ENCODE data around the gene NR1D2. TPM values are rescaled to one million over a fixed set of nuclear protein-coding genes. Genes with fewer than 3 reads are reported as not detected.
A peak's percentile ranks its signal among the peaks of the same experiment; 100 is the strongest.

Gene NR1D2
- total and polyA plus RNA-seq, 2 donors, result 8.2 to 12.7 TPM

- H3K27ac ChIP-seq (ENCODE audit: low read depth in 1 of 2, low read length in 1 of 2), result peak overlapping the region in 1 of 2 donors; percentile 6
- H3K4me3 ChIP-seq (ENCODE audit: low read length in 2 of 2), result no peak overlapping the region
- DNase-seq (ENCODE audit: low read depth in 6 of 9, low spot score in 9 of 9), result peak in 1 of 9 donors; percentile 28
- H3K36me3 ChIP-seq (ENCODE audit: control insufficient read depth in 2 of 2, insufficient read depth in 2 of 2, low read length in 1 of 2), result no peaks in the 10 kb centered on the region
- H3K9me3 ChIP-seq (ENCODE audit: control insufficient read depth in 2 of 2, insufficient read depth in 1 of 2, low read length in 1 of 2), result no peaks in the 10 kb centered on the region
- H3K27me3 ChIP-seq (ENCODE audit: control insufficient read depth in 2 of 2, insufficient read depth in 1 of 2, low read length in 1 of 2), result peaks cover 0 to 4% of the 10 kb centered on the region in 2 donors
- peaks cover 7 to 8% of the 10 kb centered on the region in 2 donors for H3K4me1 ChIP-seq (ENCODE audit: control insufficient read depth in 2 of 2, insufficient read depth in 2 of 2, low read length in 2 of 2)
Measured at GRCh38 chr3:23949784-23950183, 4.7 kb downstream of the NR1D2 start.

- no peaks in the 10 kb centered on the region for H3K36me3 ChIP-seq (ENCODE audit: control insufficient read depth in 2 of 2, insufficient read depth in 2 of 2, low read length in 1 of 2)
- peak in 2 of 9 donors; percentile 5 to 13 for DNase-seq (ENCODE audit: low read depth in 6 of 9, low spot score in 9 of 9)
- peaks cover 0 to 2% of the 10 kb centered on the region in 2 donors for H3K27me3 ChIP-seq (ENCODE audit: control insufficient read depth in 2 of 2, insufficient read depth in 1 of 2, low read length in 1 of 2)
- peak overlapping the region in 1 of 2 donors; percentile 6 for H3K27ac ChIP-seq (ENCODE audit: low read depth in 1 of 2, low read length in 1 of 2)
- peaks cover 6 to 8% of the 10 kb centered on the region in 2 donors for H3K4me1 ChIP-seq (ENCODE audit: control insufficient read depth in 2 of 2, insufficient read depth in 2 of 2, low read length in 2 of 2)
- no peaks in the 10 kb centered on the region for H3K9me3 ChIP-seq (ENCODE audit: control insufficient read depth in 2 of 2, insufficient read depth in 1 of 2, low read length in 1 of 2)
- no peak overlapping the region for H3K4me3 ChIP-seq (ENCODE audit: low read length in 2 of 2)
Measured at GRCh38 chr3:23950293-23950692, 5.2 kb downstream of the NR1D2 start.

DNA sequence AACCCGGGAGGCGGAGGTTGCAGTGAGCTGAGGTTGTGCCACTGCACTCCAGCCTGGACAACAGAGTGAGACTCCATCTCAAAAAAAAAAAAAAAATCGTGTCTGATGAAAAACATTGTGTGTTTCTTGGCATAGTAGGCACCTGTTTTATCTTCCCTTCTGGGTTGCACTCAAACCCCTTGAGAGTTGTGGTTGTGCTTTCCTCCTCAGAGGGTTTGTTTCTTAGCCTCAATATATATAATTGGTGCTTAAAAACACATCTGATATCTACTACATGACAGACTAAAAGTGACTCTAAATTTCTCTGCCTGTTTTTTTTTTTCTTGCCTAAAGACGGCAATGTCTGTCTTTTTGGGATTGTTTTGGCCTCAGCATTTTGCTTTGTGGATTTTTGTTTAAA is 7.6 kb downstream of the NR1D2 start:
- Histone ChIP-seq H3K36me3 (ENCODE audit: control insufficient read depth in 2 of 2, insufficient read depth in 2 of 2, low read length in 1 of 2) (no peaks in the 10 kb centered on the region), H3K9me3 (ENCODE audit: control insufficient read depth in 2 of 2, insufficient read depth in 1 of 2, low read length in 1 of 2) (no peaks in the 10 kb centered on the region), H3K27me3 (ENCODE audit: control insufficient read depth in 2 of 2, insufficient read depth in 1 of 2, low read length in 1 of 2) (no peaks in the 10 kb centered on the region), H3K4me3 (ENCODE audit: low read length in 2 of 2) (no peak overlapping the region), H3K27ac (ENCODE audit: low read depth in 1 of 2, low read length in 1 of 2) (no peak overlapping the region), H3K4me1 (ENCODE audit: control insufficient read depth in 2 of 2, insufficient read depth in 2 of 2, low read length in 2 of 2) (peaks cover 0 to 3% of the 10 kb centered on the region in 2 donors)
- 76% methylated on average over 4 of the region's 4 CpGs for WGBS
- peak in 1 of 9 donors; percentile 16 for DNase-seq (ENCODE audit: low read depth in 6 of 9, low spot score in 9 of 9)

DNA sequence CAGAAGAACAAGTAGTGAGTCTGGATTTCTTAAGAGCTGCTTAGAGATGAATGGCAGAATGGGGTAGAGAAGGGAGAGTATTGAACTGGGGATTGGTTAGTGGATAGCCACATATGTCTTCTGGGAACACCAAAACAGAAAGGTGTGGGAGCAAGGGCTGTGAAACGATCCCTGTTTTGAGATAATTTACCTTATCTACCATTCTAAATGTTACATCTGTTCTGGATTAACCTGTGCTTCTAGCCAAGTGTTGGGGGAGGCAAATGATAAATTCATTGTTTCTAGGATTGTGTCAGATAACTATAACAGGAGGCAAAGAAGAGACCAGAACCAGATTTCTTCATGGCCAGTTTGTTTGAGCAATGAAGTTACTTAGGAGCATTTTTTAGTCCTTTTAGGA is 8.4 kb downstream of the NR1D2 start:
- 93% methylated on average over 1 of the region's 1 CpG for WGBS
- peaks cover 0 to 3% of the 10 kb centered on the region in 2 donors for H3K4me1 ChIP-seq (ENCODE audit: control insufficient read depth in 2 of 2, insufficient read depth in 2 of 2, low read length in 2 of 2)
- no peaks in the 10 kb centered on the region for H3K27me3 ChIP-seq (ENCODE audit: control insufficient read depth in 2 of 2, insufficient read depth in 1 of 2, low read length in 1 of 2)
- DNase-seq (ENCODE audit: low read depth in 6 of 9, low spot score in 9 of 9), result no peak
- H3K27ac ChIP-seq (ENCODE audit: low read depth in 1 of 2, low read length in 1 of 2), result no peak overlapping the region
- H3K36me3 ChIP-seq (ENCODE audit: control insufficient read depth in 2 of 2, insufficient read depth in 2 of 2, low read length in 1 of 2), result no peaks in the 10 kb centered on the region
- H3K4me3 ChIP-seq (ENCODE audit: low read length in 2 of 2), result no peak overlapping the region
- H3K9me3 ChIP-seq (ENCODE audit: control insufficient read depth in 2 of 2, insufficient read depth in 1 of 2, low read length in 1 of 2), result no peaks in the 10 kb centered on the region

DNA sequence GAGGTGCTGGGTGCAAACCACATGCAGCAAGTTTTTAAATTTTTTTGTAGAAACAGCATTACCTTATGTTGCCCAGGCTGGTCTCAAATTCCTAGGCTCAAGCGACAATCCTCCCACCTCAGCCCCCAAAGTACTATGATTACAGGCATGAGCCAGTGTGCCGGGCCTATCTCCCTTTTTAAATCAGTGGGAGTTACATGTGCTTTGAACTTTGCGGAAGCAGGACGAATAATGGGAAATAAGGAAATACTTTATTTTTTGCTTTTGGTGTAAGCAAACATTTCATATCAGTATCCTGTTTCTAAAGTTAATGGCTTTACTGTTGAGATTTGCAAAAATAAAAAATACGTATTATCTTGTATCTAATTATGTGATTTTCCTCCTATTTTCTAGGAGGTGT is 9.1 kb downstream of the NR1D2 start:
- WGBS, result 97% methylated on average over 5 of the region's 5 CpGs
- no peak overlapping the region for H3K4me3 ChIP-seq (ENCODE audit: low read length in 2 of 2)
- no peak for DNase-seq (ENCODE audit: low read depth in 6 of 9, low spot score in 9 of 9)
- H3K27me3 ChIP-seq (ENCODE audit: control insufficient read depth in 2 of 2, insufficient read depth in 1 of 2, low read length in 1 of 2), result no peaks in the 10 kb centered on the region
- no peak overlapping the region for H3K27ac ChIP-seq (ENCODE audit: low read depth in 1 of 2, low read length in 1 of 2)
- no peaks in the 10 kb centered on the region for H3K36me3 ChIP-seq (ENCODE audit: control insufficient read depth in 2 of 2, insufficient read depth in 2 of 2, low read length in 1 of 2)
- H3K4me1 ChIP-seq (ENCODE audit: control insufficient read depth in 2 of 2, insufficient read depth in 2 of 2, low read length in 2 of 2), result peaks cover 0 to 3% of the 10 kb centered on the region in 2 donors
- H3K9me3 ChIP-seq (ENCODE audit: control insufficient read depth in 2 of 2, insufficient read depth in 1 of 2, low read length in 1 of 2), result no peaks in the 10 kb centered on the region

DNA sequence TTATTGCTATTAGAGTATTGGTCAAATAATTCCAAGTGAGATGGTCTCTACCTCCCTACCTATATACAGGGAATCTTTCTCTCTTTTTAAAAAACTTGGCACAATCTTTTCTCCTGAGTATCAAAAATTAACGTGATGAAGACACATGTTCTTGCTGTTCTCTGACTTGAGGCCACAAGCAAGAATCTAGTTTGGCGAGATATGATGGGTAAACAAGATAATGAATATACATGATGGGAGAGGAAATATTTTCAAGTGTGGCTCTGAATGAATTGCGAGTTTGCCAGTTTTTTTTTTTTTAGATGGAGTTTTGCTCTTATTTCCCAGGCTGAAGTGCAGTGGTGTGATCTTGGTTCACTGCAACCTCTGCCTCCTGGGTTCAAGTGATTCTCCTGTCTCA is 11.6 kb downstream of the NR1D2 start:
- H3K27ac ChIP-seq (ENCODE audit: low read depth in 1 of 2, low read length in 1 of 2), result no peak overlapping the region
- no peaks in the 10 kb centered on the region for H3K4me1 ChIP-seq (ENCODE audit: control insufficient read depth in 2 of 2, insufficient read depth in 2 of 2, low read length in 2 of 2)
- no peaks in the 10 kb centered on the region for H3K36me3 ChIP-seq (ENCODE audit: control insufficient read depth in 2 of 2, insufficient read depth in 2 of 2, low read length in 1 of 2)
- DNase-seq (ENCODE audit: low read depth in 6 of 9, low spot score in 9 of 9), result no peak
- WGBS, result over 99% methylated on average over 3 of the region's 3 CpGs
- H3K27me3 ChIP-seq (ENCODE audit: control insufficient read depth in 2 of 2, insufficient read depth in 1 of 2, low read length in 1 of 2), result no peaks in the 10 kb centered on the region
- H3K9me3 ChIP-seq (ENCODE audit: control insufficient read depth in 2 of 2, insufficient read depth in 1 of 2, low read length in 1 of 2), result no peaks in the 10 kb centered on the region
- H3K4me3 ChIP-seq (ENCODE audit: low read length in 2 of 2), result no peak overlapping the region

GRCh38 chr3:23959135-23959900 is 14.2 kb downstream of the NR1D2 start:
- no peaks in the 10 kb centered on the region for H3K4me1 ChIP-seq (ENCODE audit: control insufficient read depth in 2 of 2, insufficient read depth in 2 of 2, low read length in 2 of 2)
- WGBS, result 95% methylated on average over 7 of the region's 7 CpGs
- H3K27me3 ChIP-seq (ENCODE audit: control insufficient read depth in 2 of 2, insufficient read depth in 1 of 2, low read length in 1 of 2), result no peaks in the 10 kb centered on the region
- no peak overlapping the region for H3K27ac ChIP-seq (ENCODE audit: low read depth in 1 of 2, low read length in 1 of 2)
- no peak overlapping the region for H3K4me3 ChIP-seq (ENCODE audit: low read length in 2 of 2)
- DNase-seq (ENCODE audit: low read depth in 6 of 9, low spot score in 9 of 9), result no peak
- no peaks in the 10 kb centered on the region for H3K9me3 ChIP-seq (ENCODE audit: control insufficient read depth in 2 of 2, insufficient read depth in 1 of 2, low read length in 1 of 2)
- H3K36me3 ChIP-seq (ENCODE audit: control insufficient read depth in 2 of 2, insufficient read depth in 2 of 2, low read length in 1 of 2), result peaks cover 0 to 10% of the 10 kb centered on the region in 2 donors

DNA sequence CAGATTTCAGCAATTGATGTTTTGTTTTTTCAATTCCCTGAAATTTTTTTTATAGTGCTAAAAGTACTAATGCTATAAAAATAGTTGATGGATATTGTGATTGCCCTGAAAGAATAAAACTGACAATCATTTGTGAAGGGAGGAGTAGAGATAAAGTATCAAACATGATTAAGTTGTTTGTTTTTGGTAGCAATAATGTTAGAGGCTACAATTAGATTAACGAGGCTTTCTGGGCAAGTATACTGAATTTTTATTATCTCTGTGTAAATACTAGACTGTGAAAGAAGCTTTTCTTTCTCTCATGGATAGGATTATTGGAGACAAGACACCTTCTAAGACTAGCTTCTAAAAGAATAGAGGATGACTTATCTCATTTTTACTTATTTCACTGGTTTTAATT is 15.6 kb downstream of the NR1D2 start:
- 96% methylated on average over 1 of the region's 1 CpG for WGBS
- Histone ChIP-seq H3K27me3 (ENCODE audit: control insufficient read depth in 2 of 2, insufficient read depth in 1 of 2, low read length in 1 of 2) (no peaks in the 10 kb centered on the region), H3K4me1 (ENCODE audit: control insufficient read depth in 2 of 2, insufficient read depth in 2 of 2, low read length in 2 of 2) (no peaks in the 10 kb centered on the region), H3K4me3 (ENCODE audit: low read length in 2 of 2) (no peak overlapping the region), H3K9me3 (ENCODE audit: control insufficient read depth in 2 of 2, insufficient read depth in 1 of 2, low read length in 1 of 2) (no peaks in the 10 kb centered on the region), H3K36me3 (ENCODE audit: control insufficient read depth in 2 of 2, insufficient read depth in 2 of 2, low read length in 1 of 2) (peaks cover under 1 to 10% of the 10 kb centered on the region in 2 donors), H3K27ac (ENCODE audit: low read depth in 1 of 2, low read length in 1 of 2) (no peak overlapping the region)
- DNase-seq (ENCODE audit: low read depth in 6 of 9, low spot score in 9 of 9), result no peak

GRCh38 chr3:23961066-23961465 is 16.0 kb downstream of the NR1D2 start:
- Histone ChIP-seq H3K4me3 (ENCODE audit: low read length in 2 of 2) (no peak overlapping the region), H3K9me3 (ENCODE audit: control insufficient read depth in 2 of 2, insufficient read depth in 1 of 2, low read length in 1 of 2) (no peaks in the 10 kb centered on the region), H3K36me3 (ENCODE audit: control insufficient read depth in 2 of 2, insufficient read depth in 2 of 2, low read length in 1 of 2) (peaks cover 5 to 13% of the 10 kb centered on the region in 2 donors), H3K27me3 (ENCODE audit: control insufficient read depth in 2 of 2, insufficient read depth in 1 of 2, low read length in 1 of 2) (no peaks in the 10 kb centered on the region), H3K4me1 (ENCODE audit: control insufficient read depth in 2 of 2, insufficient read depth in 2 of 2, low read length in 2 of 2) (peaks cover 0 to 3% of the 10 kb centered on the region in 2 donors), H3K27ac (ENCODE audit: low read depth in 1 of 2, low read length in 1 of 2) (no peak overlapping the region)
- DNase-seq (ENCODE audit: low read depth in 6 of 9, low spot score in 9 of 9), result no peak
- 97% methylated on average over 1 of the region's 1 CpG for WGBS
